Breast epithelium (tissue), 4 donors: ENCODE data around the gene RNF31. TPM values are rescaled to one million over a fixed set of nuclear protein-coding genes. Genes with fewer than 3 reads are reported as not detected.

Source experiments
- DNase-seq, 2 donors: peaks; one replicate each; pipeline ENCODE4 v3.0.0-alpha.2; 2019; ENCODE audit warnings: low spot score in 2 of 2
- H3K27ac ChIP-seq, 2 donors: fragments of 200-600 bp; sonication (generic) in 1 of 2; one replicate each; pipeline ENCODE4 v1.5.1; 2016 to 2019; ENCODE audit warnings: mild to moderate bottlenecking in 1 of 2
- H3K27me3 ChIP-seq, 2 donors: fragments of 200-600 bp; sonication (generic) in 1 of 2; one replicate each; pipeline versions ENCODE4 v1.5.1 to v1.6.0; 2017 to 2019; ENCODE audit warnings: control low read depth in 1 of 2, mild to moderate bottlenecking in 1 of 2
- H3K36me3 ChIP-seq: fragments of 200-600 bp; one replicate; pipeline ENCODE4 v1.5.1; 2019
- H3K4me1 ChIP-seq, 2 donors: fragments of 200-600 bp; sonication (generic); one replicate each; pipeline ENCODE4 v1.5.1; 2016 to 2019; ENCODE audit warnings: control low read depth in 1 of 2
- H3K4me3 ChIP-seq, 3 donors: fragments of 200-600 bp; sonication (generic); 1 replicate in 2 of 3; 2 replicates in 1 of 3; pipeline ENCODE4 v1.5.1; 2016 to 2019; ENCODE audit warnings: mild to moderate bottlenecking in 3 of 3, moderate library complexity in 2 of 3
- H3K9me3 ChIP-seq, 2 donors: fragments of 200-600 bp; sonication (generic) in 1 of 2; one replicate each; pipeline ENCODE4 v1.5.1; 2016 to 2019; ENCODE audit warnings: control low read depth in 1 of 2
- POLR2A ChIP-seq: fragments of 450-650 bp; IDR thresholded peaks from one replicate; pipeline ENCODE4 v1.6.1; 2016; ENCODE audit warnings: antibody characterized with exemption, mild to moderate bottlenecking, moderate library complexity
- POLR2AphosphoS5 ChIP-seq, 3 donors: sonication (generic); formaldehyde crosslinking; IDR thresholded peaks; one replicate each; pipeline ENCODE4 v1.6.1; 2017; ENCODE audit warnings: antibody characterized with exemption in 3 of 3
- intact Hi-C: fragments of 100-400 bp; cut with DNase I; formaldehyde crosslinking; loops from one replicate; pipeline ENCODE4 v1.15.1; 2023; ENCODE audit warnings: low total_unique reads
- total RNA-seq, 3 donors: library from RNA; depleted of rRNA; stranded (reverse); fragments of >200 nt; gene quantifications; one replicate each; pipeline ENCODE4 v1.1.0, GENCODE V29; 2016
- TF ChIP-seq, protein P1 (sequence below), 3 donors: fragments of 450-650 bp; IDR thresholded peaks; one replicate each; pipeline ENCODE4 v1.5.1; 2016 to 2017; ENCODE audit warnings: antibody characterized with exemption in 3 of 3, mild to moderate bottlenecking in 3 of 3, moderate library complexity in 3 of 3

Gene RNF31
- total RNA-seq, 3 donors from 2014 or later = 29.1 to 43.8 (median 41.0) TPM

DNA sequence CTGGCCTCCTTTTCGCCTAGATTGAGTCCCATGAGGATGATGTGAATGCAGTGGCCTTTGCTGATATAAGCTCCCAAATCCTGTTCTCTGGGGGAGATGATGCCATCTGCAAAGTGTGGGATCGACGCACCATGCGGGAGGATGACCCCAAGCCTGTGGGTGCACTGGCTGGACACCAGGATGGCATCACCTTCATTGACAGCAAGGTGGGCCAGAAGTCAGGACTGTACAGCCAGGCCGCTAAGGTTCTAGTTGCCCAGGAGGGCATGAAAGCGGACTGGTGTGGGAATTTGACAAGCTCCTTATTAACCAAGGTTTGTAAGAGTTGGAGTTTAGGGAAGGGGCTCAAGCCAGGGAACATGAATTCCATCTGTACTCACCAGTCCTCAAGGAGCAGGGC is 27.6 kb upstream of the RNF31 start:
- intact Hi-C loops = loop anchor here (5.0 kb wide), 1 partner anchor 1187 kb away; no protein-coding TSS in a partner anchor
- DNase-seq = peak in 1 of 2 donors; percentile 33

DNA sequence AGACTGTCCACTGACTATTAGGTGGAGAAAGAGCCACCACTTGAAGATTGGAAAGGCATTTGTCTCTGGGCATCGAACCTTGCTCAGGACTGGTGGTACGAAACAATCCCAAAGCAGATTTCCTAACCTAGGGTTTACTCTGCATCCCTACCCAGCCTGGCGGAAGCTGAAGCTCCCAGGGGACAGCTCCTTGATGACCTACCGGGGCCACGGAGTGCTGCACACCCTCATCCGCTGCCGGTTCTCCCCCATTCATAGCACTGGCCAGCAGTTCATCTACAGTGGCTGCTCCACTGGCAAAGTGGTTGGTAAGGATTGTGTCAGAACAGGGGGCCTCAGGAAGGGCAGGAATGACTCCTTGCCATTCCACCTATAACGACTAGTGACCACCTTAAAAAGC is 26.1 kb upstream of the RNF31 start:
- Histone ChIP-seq H3K9me3 (no peaks in the 10 kb centered on the region), H3K27me3 (no peaks in the 10 kb centered on the region), H3K4me1 (peaks cover 4 to 7% of the 10 kb centered on the region in 2 donors), H3K27ac (no peak overlapping the region), H3K4me3 (no peak overlapping the region), H3K36me3 (peaks cover 14% of the 10 kb centered on the region)
- intact Hi-C loops = loop anchor here (5.0 kb wide), 1 partner anchor 1189 kb away; no protein-coding TSS in a partner anchor
- TF ChIP-seq, protein P1, sequence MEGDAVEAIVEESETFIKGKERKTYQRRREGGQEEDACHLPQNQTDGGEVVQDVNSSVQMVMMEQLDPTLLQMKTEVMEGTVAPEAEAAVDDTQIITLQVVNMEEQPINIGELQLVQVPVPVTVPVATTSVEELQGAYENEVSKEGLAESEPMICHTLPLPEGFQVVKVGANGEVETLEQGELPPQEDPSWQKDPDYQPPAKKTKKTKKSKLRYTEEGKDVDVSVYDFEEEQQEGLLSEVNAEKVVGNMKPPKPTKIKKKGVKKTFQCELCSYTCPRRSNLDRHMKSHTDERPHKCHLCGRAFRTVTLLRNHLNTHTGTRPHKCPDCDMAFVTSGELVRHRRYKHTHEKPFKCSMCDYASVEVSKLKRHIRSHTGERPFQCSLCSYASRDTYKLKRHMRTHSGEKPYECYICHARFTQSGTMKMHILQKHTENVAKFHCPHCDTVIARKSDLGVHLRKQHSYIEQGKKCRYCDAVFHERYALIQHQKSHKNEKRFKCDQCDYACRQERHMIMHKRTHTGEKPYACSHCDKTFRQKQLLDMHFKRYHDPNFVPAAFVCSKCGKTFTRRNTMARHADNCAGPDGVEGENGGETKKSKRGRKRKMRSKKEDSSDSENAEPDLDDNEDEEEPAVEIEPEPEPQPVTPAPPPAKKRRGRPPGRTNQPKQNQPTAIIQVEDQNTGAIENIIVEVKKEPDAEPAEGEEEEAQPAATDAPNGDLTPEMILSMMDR (IDR thresholded peaks at IDR 0.05) = no peak
- no peak for TF ChIP-seq POLR2A
- no peak for DNase-seq

More for the DNA sequence above, 27.6 kb upstream of the RNF31 start:
- H3K36me3 ChIP-seq = peaks cover 14% of the 10 kb centered on the region
- H3K4me3 ChIP-seq = no peak overlapping the region
- H3K9me3 ChIP-seq = no peaks in the 10 kb centered on the region
- no peak overlapping the region for H3K27ac ChIP-seq
- peaks cover 4 to 13% of the 10 kb centered on the region in 2 donors for H3K4me1 ChIP-seq
- H3K27me3 ChIP-seq = no peaks in the 10 kb centered on the region
- TF ChIP-seq, protein P1 (IDR thresholded peaks at IDR 0.05) = no peak
- no peak for TF ChIP-seq POLR2AphosphoS5 (IDR thresholded peaks at IDR 0.05)
- TF ChIP-seq POLR2A = no peak

GRCh38 chr14:24122416-24122815 is 24.9 kb upstream of the RNF31 start:
- Histone ChIP-seq H3K9me3 (no peaks in the 10 kb centered on the region), H3K27me3 (no peaks in the 10 kb centered on the region), H3K4me1 (no peaks in the 10 kb centered on the region), H3K27ac (no peak overlapping the region), H3K4me3 (no peak overlapping the region), H3K36me3 (peaks cover 14% of the 10 kb centered on the region)
- intact Hi-C loops = loop anchor here (5.0 kb wide), 1 partner anchor 1190 kb away; no protein-coding TSS in a partner anchor
- no peak for TF ChIP-seq POLR2A
- no peak for TF ChIP-seq POLR2AphosphoS5 (IDR thresholded peaks at IDR 0.05)
- TF ChIP-seq, protein P1 (IDR thresholded peaks at IDR 0.05) = no peak
- no peak for DNase-seq

DNA sequence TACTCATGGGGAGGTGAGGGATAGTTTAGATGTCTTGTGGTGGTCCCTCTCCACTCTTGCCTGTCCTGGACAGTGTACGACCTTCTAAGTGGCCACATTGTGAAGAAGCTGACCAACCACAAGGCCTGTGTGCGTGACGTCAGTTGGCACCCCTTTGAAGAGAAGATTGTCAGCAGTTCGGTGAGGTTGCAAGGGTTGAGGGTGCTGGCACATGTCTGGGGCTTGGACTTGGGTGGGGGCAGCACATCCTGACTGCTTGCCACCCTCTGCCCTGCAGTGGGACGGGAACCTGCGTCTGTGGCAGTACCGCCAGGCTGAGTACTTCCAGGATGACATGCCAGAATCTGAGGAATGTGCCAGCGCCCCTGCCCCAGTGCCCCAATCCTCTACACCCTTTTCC is 24.4 kb upstream of the RNF31 start:
- Histone ChIP-seq H3K27ac (no peak overlapping the region), H3K36me3 (peaks cover 14% of the 10 kb centered on the region), H3K4me3 (no peak overlapping the region), H3K4me1 (no peaks in the 10 kb centered on the region), H3K9me3 (no peaks in the 10 kb centered on the region), H3K27me3 (no peaks in the 10 kb centered on the region)
- DNase-seq = no peak
- TF ChIP-seq POLR2A = no peak
- TF ChIP-seq POLR2AphosphoS5 (IDR thresholded peaks at IDR 0.05) = no peak
- TF ChIP-seq, protein P1 (IDR thresholded peaks at IDR 0.05) = no peak
- intact Hi-C loops = loop anchor here (5.0 kb wide), 1 partner anchor 1191 kb away; no protein-coding TSS in a partner anchor

GRCh38 chr14:24123424-24124417 is 23.6 kb upstream of the RNF31 start:
- intact Hi-C loops = loop anchor here (5.0 kb wide), 1 partner anchor 1191 kb away; no protein-coding TSS in a partner anchor
- Histone ChIP-seq H3K4me3 (no peak overlapping the region), H3K9me3 (no peaks in the 10 kb centered on the region), H3K27me3 (no peaks in the 10 kb centered on the region), H3K27ac (no peak overlapping the region), H3K36me3 (peaks cover 14% of the 10 kb centered on the region), H3K4me1 (no peaks in the 10 kb centered on the region)
- DNase-seq = no peak
- no peak for TF ChIP-seq POLR2A
- no peak for TF ChIP-seq POLR2AphosphoS5 (IDR thresholded peaks at IDR 0.05)
- TF ChIP-seq, protein P1 (IDR thresholded peaks at IDR 0.05) = no peak
